Measurements from ENCODE around the gene ZBTB6. TPM values are rescaled to one million over a fixed set of nuclear protein-coding genes. Genes with fewer than 3 reads are reported as not detected.
"Not testable (repeated sequence)": the region's sequence is repeated elsewhere in the genome, so short reads cannot be mapped to it uniquely, and the experiment has no call there.

The ZBTB6 gene
- total RNA-seq, 4 donors from 2014 or later: 4.0 to 11.3 (median 7.1) TPM

DNA sequence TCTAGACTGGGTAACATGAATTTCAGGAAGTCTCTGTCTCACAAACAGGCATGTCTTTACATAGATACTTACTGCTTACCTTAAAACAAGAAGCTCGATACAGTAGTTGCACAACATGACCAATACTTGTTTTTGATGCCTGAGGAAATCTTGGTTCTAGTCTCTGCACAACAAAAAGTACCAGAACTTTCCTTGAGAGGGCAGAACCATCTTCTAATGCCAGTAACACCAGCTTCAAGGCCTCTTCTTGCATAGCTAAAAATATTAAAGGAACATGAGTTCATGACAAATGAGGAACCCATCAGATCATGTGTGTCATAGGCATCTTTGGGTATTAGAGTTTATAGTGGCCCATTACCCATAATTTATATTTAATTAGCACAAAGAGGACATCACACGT, 30.0 kb downstream of the ZBTB6 start:
- Histone ChIP-seq H3K9me3 (no peaks in the 10 kb centered on the region), H3K4me1 (no peaks in the 10 kb centered on the region), H3K27me3 (no peaks in the 10 kb centered on the region), H3K36me3 (peaks cover 9 to 100% (median 32%) of the 10 kb centered on the region in 3 donors), H3K4me3 (no peak overlapping the region), H3K27ac (no peak overlapping the region)
- 76 to 81% methylated on average over 2 of the region's 2 CpGs for WGBS, 2 donors
- TF ChIP-seq, protein P1, sequence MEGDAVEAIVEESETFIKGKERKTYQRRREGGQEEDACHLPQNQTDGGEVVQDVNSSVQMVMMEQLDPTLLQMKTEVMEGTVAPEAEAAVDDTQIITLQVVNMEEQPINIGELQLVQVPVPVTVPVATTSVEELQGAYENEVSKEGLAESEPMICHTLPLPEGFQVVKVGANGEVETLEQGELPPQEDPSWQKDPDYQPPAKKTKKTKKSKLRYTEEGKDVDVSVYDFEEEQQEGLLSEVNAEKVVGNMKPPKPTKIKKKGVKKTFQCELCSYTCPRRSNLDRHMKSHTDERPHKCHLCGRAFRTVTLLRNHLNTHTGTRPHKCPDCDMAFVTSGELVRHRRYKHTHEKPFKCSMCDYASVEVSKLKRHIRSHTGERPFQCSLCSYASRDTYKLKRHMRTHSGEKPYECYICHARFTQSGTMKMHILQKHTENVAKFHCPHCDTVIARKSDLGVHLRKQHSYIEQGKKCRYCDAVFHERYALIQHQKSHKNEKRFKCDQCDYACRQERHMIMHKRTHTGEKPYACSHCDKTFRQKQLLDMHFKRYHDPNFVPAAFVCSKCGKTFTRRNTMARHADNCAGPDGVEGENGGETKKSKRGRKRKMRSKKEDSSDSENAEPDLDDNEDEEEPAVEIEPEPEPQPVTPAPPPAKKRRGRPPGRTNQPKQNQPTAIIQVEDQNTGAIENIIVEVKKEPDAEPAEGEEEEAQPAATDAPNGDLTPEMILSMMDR (IDR thresholded peaks at IDR 0.05): no peak
- no peak for TF ChIP-seq POLR2A (IDR thresholded peaks at IDR 0.05)
- DNase-seq: no peak
- intact Hi-C loops (cut with DNase I): loop anchor here (10.0 kb wide), 1 partner anchor 112 kb away; no protein-coding TSS in a partner anchor

DNA sequence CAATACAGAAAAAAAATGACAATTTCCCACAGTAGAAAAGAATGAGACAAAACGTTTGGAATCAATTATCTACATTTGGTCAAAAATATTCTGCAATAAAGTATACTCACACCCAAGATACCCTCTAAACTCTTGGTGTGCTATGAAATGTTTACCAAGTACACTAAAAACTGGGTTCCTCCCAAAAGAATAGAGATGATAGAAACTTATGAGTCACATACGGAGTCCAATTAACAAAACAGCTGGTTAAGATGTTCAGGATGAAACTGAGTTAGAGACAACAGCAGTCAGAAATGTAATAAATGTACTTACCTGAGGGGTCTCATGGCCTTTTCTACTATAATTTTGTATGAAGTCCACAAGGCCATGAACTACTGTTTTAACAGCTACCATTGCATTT, 33.7 kb downstream of the ZBTB6 start:
- no peaks in the 10 kb centered on the region for H3K9me3 ChIP-seq
- H3K4me1 ChIP-seq: no peaks in the 10 kb centered on the region
- DNase-seq: no peak
- H3K4me3 ChIP-seq: no peak overlapping the region
- no peaks in the 10 kb centered on the region for H3K27me3 ChIP-seq
- TF ChIP-seq POLR2A (IDR thresholded peaks at IDR 0.05): no peak
- TF ChIP-seq, protein P1 (IDR thresholded peaks at IDR 0.05): no peak
- intact Hi-C loops (cut with DNase I): no loop called here
- peaks cover 21 to 100% (median 51%) of the 10 kb centered on the region in 3 donors for H3K36me3 ChIP-seq
- 66 to 79% methylated on average over 2 of the region's 2 CpGs for WGBS, 2 donors
- no peak overlapping the region for H3K27ac ChIP-seq

DNA sequence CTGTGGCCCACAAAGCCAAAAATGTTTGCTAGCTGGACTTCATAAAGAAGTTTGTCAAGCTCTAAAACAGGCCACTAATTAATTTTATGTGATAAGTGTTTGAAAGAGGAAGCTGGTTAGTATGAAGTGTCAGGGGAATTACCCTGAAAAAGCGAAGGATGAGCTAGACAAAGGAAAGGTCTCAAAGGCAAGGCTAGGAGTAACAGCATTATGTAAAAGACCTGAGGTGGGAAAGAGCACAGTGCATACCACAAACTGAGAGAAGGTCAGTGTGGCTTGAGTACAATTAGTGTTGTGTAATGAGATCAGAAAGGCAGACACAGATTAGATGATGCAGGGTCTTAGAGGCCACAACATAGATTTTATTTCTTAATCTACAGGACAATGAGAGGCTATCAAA, 37.6 kb downstream of the ZBTB6 start:
- DNase-seq: no peak
- WGBS, 2 donors: 74 to 89% methylated on average over 1 of the region's 1 CpG
- TF ChIP-seq POLR2A (IDR thresholded peaks at IDR 0.05): no peak
- TF ChIP-seq, protein P1 (IDR thresholded peaks at IDR 0.05): no peak
- intact Hi-C loops (cut with DNase I): no loop called here
- no peak overlapping the region for H3K4me3 ChIP-seq
- no peak overlapping the region for H3K27ac ChIP-seq
- H3K4me1 ChIP-seq: no peaks in the 10 kb centered on the region
- no peaks in the 10 kb centered on the region for H3K27me3 ChIP-seq
- H3K9me3 ChIP-seq: no peaks in the 10 kb centered on the region
- H3K36me3 ChIP-seq: peaks cover 12 to 99% (median 46%) of the 10 kb centered on the region in 3 donors

DNA sequence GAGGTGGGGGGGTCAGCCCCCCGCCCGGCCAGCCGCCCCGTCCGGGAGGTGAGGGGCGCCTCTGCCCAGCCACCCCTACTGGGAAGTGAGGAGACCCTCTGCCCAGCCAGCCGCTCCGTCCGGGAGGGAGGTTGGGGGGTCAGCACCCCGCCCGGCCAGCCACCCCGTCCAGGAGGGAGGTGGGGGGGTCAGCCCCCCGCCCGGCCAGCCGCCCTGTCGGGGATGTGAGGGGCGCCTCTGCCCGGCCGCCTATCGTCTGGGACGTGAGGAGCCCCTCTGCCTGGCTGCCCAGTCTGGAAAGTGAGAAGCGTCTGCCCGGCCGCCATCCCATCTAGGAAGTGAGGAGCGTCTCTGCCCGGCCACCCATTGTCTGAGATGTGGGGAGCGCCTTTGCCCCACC, 45.8 kb downstream of the ZBTB6 start:
- H3K4me1 ChIP-seq; H3K4me3 ChIP-seq; H3K27ac ChIP-seq; H3K9me3 ChIP-seq; H3K27me3 ChIP-seq; DNase-seq; intact Hi-C loops (cut with DNase I): not testable (repeated sequence)
- WGBS, 2 donors: no CpG with 5 or more reads among the region's 27 CpGs
- peaks cover 0 to 69% (median 0%) of the 10 kb centered on the region in 3 donors for H3K36me3 ChIP-seq

DNA sequence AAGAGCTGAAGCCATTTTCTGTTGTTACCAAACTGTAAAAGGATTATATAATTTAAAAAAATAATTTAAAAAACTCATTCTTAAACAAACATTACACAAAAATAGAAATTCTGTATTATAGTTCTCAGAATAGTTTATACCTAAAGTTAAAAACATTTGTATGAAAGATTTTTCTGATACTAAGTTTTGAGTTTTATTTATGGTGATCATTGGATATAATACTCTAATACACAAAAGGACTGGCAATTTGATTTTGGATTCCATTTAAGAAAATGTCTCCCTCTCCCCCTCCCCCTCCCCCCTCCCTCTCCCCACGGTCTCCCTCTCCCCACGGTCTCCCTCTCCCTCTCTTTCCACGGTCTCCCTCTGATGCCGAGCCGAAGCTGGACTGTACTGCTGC, 47.0 kb downstream of the ZBTB6 start:
- Histone ChIP-seq H3K4me3 (no peak overlapping the region), H3K9me3 (no peaks in the 10 kb centered on the region), H3K27ac (no peak overlapping the region), H3K27me3 (no peaks in the 10 kb centered on the region), H3K36me3 (peaks cover 0 to 70% (median 0%) of the 10 kb centered on the region in 3 donors), H3K4me1 (no peaks in the 10 kb centered on the region)
- TF ChIP-seq, protein P1 (IDR thresholded peaks at IDR 0.05): no peak
- TF ChIP-seq POLR2A (IDR thresholded peaks at IDR 0.05): no peak
- no peak for DNase-seq
- intact Hi-C loops (cut with DNase I): no loop called here
- WGBS, 2 donors: 40 to 92% methylated on average over 1 to 5 of the region's 5 CpGs

DNA sequence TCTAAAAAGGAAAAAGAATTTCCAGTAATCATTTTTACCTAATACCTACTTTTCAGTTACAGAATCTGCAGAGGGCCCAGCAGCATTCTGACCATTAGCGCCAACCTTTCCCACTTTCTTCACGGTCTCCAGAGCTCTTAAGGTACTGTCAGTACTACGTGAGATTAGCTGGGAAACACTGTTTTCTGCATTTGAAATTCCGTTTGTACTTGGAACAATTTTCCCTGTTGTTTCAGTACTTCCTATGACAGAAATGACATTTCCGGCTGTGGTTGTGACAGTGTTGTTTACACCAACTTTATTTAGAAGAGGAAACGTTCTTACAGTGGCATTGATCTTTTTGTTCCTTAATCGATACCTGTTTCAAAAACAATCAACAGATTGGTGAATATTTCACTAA, 47.8 kb downstream of the ZBTB6 start:
- 73 to 85% methylated on average over 7 of the region's 7 CpGs for WGBS, 2 donors
- intact Hi-C loops (cut with DNase I): no loop called here
- peaks cover 0 to 70% (median 0%) of the 10 kb centered on the region in 3 donors for H3K36me3 ChIP-seq
- H3K4me1 ChIP-seq: no peaks in the 10 kb centered on the region
- H3K4me3 ChIP-seq: no peak overlapping the region
- H3K9me3 ChIP-seq: no peaks in the 10 kb centered on the region
- TF ChIP-seq POLR2A (IDR thresholded peaks at IDR 0.05): no peak
- TF ChIP-seq, protein P1 (IDR thresholded peaks at IDR 0.05): no peak
- peak overlapping the region in 1 of 4 donors; percentile 3 for H3K27ac ChIP-seq
- DNase-seq: no peak
- no peaks in the 10 kb centered on the region for H3K27me3 ChIP-seq

Data from esophagus squamous epithelium (tissue), 5 donors.